Activated T-cell treated with anti-CD3 and anti-CD28 coated beads, Interleukin-2, amount 50 U/mL, for 1 hour (primary cell): Measurements from ENCODE around the gene SRPK2.

ENCODE experiments used
- DNase-seq: peaks from one replicate; pipeline ENCODE4 v3.0.0-alpha.2; 2020

Gene SRPK2

DNA sequence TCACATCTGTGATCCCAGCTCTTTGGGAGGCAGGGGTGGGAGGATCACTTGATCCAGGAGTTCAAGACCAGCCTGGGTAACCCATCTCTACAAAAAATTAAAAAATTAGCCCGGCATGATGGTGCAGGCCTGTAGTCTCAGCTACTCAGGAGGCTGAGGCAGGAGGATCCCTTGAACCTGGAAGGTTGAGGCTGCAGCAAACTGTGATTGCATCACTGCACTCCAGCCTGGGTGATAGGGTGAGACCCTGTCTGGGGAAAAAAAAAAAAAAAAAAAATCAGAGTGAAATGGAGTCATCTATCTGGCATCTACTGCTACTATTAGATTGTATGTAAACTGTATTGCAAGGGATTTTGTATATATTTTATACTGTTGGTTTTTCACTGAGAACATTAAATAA, 315.6 kb downstream of the SRPK2 start:
- no peak for DNase-seq

DNA sequence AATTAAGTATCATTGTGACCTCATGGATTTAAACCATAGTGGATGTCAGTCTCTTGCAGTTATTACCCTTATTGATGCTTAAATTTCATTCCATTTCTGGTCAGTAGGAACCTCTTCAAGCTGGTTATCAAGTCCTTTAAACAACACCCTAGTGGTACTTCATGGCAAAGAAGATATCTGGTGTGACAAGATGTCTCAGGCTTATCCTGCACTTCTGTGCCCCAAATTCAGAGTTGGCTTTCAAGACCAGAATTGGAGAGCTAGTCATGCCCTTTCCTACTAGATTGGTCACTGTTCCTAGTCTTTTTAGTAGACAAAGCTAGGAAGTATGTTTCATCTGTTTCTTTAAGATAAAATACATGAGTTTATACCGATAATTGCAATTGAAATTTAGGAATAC, 319.8 kb downstream of the SRPK2 start:
- DNase-seq: no peak

DNA sequence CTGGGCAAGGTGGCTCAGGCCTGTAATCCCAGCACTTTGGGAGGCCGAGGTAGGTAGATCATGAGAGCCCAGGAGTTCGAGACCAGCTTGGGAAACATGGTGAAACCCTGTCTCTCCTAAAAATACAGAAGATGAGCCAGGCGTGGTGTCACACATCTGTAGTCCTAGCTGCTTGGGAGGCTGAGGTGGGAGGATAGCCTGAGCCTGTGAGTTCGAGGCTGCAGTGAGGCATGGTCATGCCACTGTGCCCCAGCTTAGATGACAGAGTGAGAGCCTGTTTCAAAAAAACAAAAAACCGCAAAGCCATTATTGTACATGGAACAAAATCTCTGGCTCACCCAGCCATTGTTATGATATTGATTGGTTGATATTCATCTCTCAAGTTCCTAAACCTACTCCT, 321.0 kb downstream of the SRPK2 start:
- DNase-seq: no peak
